ENCODE data around the gene RNF17. TPM values are rescaled to one million over a fixed set of nuclear protein-coding genes. Genes with fewer than 3 reads are reported as not detected.

RNF17 gene
- total RNA-seq, 3 donors from 2014 or later: 0.29 TPM; not detected in 2

GRCh38 chr13:24718192-24718965, 45.6 kb upstream of the RNF17 start:
- Histone ChIP-seq H3K4me1 (no peaks in the 10 kb centered on the region), H3K36me3 (no peaks in the 10 kb centered on the region), H3K27me3 (no peaks in the 10 kb centered on the region), H3K9me3 (no peaks in the 10 kb centered on the region), H3K4me3 (no peak overlapping the region), H3K27ac (no peak overlapping the region)
- no peak for DNase-seq (ENCODE audit: low spot score in 2 of 2)
- intact Hi-C loops (cut with DNase I; ENCODE audit: low total_unique reads): no loop called here
- TF ChIP-seq CTCF (IDR thresholded peaks at IDR 0.05) (no peak), POLR2A (IDR thresholded peaks at IDR 0.05) (no peak), POLR2AphosphoS5 (IDR thresholded peaks at IDR 0.05) (no peak)

- Histone ChIP-seq H3K4me3 (no peak overlapping the region), H3K27ac (no peak overlapping the region), H3K9me3 (no peaks in the 10 kb centered on the region), H3K36me3 (no peaks in the 10 kb centered on the region), H3K4me1 (no peaks in the 10 kb centered on the region), H3K27me3 (no peaks in the 10 kb centered on the region)
- DNase-seq (ENCODE audit: low spot score in 2 of 2): no peak
- no peak for TF ChIP-seq POLR2AphosphoS5 (IDR thresholded peaks at IDR 0.05)
- no peak for TF ChIP-seq POLR2A (IDR thresholded peaks at IDR 0.05)
- no peak for TF ChIP-seq CTCF (IDR thresholded peaks at IDR 0.05)
- intact Hi-C loops (cut with DNase I; ENCODE audit: low total_unique reads): no loop called here
These were observed 44.8 kb upstream of the RNF17 start for GRCh38 chr13:24719139-24719538.

GRCh38 chr13:24723206-24723605, 40.8 kb upstream of the RNF17 start:
- no peak for TF ChIP-seq POLR2AphosphoS5 (IDR thresholded peaks at IDR 0.05)
- TF ChIP-seq CTCF (IDR thresholded peaks at IDR 0.05): no peak
- no peak for TF ChIP-seq POLR2A (IDR thresholded peaks at IDR 0.05)
- Histone ChIP-seq H3K9me3 (no peaks in the 10 kb centered on the region), H3K27ac (no peak overlapping the region), H3K27me3 (peaks cover 0 to 6% of the 10 kb centered on the region in 2 donors), H3K4me1 (no peaks in the 10 kb centered on the region), H3K36me3 (no peaks in the 10 kb centered on the region), H3K4me3 (no peak overlapping the region)
- DNase-seq (ENCODE audit: low spot score in 2 of 2): no peak
- intact Hi-C loops (cut with DNase I; ENCODE audit: low total_unique reads): no loop called here

- DNase-seq (ENCODE audit: low spot score in 2 of 2): no peak
- intact Hi-C loops (cut with DNase I; ENCODE audit: low total_unique reads): no loop called here
- Histone ChIP-seq H3K4me1 (no peaks in the 10 kb centered on the region), H3K4me3 (no peak overlapping the region), H3K27ac (no peak overlapping the region), H3K27me3 (peaks cover 0 to 6% of the 10 kb centered on the region in 2 donors), H3K36me3 (no peaks in the 10 kb centered on the region), H3K9me3 (no peaks in the 10 kb centered on the region)
- TF ChIP-seq CTCF (IDR thresholded peaks at IDR 0.05) (no peak), POLR2AphosphoS5 (IDR thresholded peaks at IDR 0.05) (no peak), POLR2A (IDR thresholded peaks at IDR 0.05) (no peak)
These were observed 39.3 kb upstream of the RNF17 start for GRCh38 chr13:24724714-24725113.

GRCh38 chr13:24725379-24725778, 38.6 kb upstream of the RNF17 start:
- Histone ChIP-seq H3K9me3 (no peaks in the 10 kb centered on the region), H3K36me3 (no peaks in the 10 kb centered on the region), H3K27me3 (peaks cover 0 to 6% of the 10 kb centered on the region in 2 donors), H3K27ac (no peak overlapping the region), H3K4me1 (no peaks in the 10 kb centered on the region), H3K4me3 (no peak overlapping the region)
- TF ChIP-seq POLR2AphosphoS5 (IDR thresholded peaks at IDR 0.05) (no peak), CTCF (IDR thresholded peaks at IDR 0.05) (no peak), POLR2A (IDR thresholded peaks at IDR 0.05) (no peak)
- no peak for DNase-seq (ENCODE audit: low spot score in 2 of 2)
- intact Hi-C loops (cut with DNase I; ENCODE audit: low total_unique reads): no loop called here
